GM18508 (cell line): ENCODE measurements around the gene GAS2.
"Not testable (repeated sequence)": the region's sequence is repeated elsewhere in the genome, so short reads cannot be mapped to it uniquely, and the experiment has no call there.

Experiments
- ATAC-seq: cut with Tn5 transposase; IDR thresholded peaks from one replicate; pipeline ENCODE4 v1.9.1; 2021; ENCODE audit warnings: moderate number of reproducible peaks; ENCODE audit not compliant: insufficient read depth, unreplicated experiment

The GAS2 gene

DNA sequence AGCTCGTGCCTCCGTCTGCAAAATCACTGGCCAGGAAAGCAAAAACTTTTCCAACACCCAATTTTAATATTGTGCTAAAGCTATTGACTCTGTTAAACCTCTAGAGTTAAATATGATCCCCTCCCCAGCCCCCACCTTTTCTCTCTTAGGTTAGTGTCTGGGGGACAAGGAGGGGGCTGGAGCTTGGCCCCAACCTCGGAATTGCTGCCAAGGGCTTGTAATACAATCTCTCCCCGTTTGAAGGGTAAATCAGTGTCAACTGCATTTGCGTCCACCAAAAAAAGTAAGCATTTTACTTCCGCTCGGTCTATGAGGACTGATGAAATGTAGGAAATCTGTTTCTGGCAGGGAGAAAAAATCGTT, at the start of gene GAS2:
Gene GAS2 (plus strand): TSS at position 287 of the 363 bp plus-strand sequence. CDS start 8,259 bp downstream, outside the sequence.
- no peak for ATAC-seq

DNA sequence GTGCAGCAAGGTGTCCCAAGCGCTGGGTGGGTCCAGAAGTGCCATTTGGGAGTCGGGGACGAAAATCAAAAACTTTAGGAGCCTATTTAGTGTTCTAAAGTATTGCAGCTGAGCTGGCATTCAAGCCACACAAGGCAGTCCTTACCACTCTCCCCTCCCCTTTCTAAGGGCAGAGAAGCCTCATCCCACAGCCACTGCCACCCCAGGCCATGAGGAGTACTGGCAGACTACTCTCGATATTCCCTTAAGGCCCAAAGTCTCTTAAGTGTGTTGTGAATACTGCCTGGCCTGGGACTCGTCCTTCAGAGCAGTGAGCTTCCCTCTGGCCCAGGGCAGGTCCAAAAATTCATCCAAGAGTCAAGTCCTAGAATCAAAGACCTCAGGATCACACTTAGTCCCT, 48.5 kb upstream of the GAS2 start:
- no peak for ATAC-seq

DNA sequence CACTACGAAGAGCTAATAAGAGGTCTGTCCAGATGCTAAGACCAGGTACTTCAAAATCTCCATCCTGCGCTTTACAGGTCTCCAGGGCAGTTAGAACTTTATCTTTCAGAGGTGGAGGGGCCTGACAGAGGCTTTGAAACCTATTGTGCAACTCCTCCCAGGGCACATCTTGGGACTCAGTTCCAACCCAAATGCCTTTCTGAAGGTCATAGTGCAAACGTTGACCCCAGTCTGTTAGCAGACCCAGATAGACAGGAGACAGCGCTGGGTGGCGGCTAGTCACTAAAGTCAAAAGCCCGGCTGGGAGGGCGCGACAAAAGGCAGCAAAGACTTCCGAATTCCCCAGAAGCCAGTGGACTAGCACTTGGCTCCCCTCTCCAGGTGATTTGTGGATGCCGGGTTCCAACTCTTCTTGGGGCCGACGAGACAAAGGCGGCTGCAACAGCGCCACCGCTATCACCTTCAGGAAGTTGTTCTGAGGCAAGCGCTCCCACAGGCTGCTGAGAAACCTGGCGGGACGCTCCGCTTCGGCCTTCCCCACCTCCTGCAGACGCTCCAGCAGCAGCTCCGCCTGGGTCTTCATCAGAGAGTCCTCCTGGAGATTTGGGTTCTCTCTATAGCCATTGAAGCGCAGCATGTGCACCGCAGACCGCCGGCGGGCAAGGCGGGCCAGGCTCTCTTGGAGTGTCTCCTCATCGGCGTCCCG, 41.5 kb upstream of the GAS2 start:
- ATAC-seq, result peak; percentile 31

DNA sequence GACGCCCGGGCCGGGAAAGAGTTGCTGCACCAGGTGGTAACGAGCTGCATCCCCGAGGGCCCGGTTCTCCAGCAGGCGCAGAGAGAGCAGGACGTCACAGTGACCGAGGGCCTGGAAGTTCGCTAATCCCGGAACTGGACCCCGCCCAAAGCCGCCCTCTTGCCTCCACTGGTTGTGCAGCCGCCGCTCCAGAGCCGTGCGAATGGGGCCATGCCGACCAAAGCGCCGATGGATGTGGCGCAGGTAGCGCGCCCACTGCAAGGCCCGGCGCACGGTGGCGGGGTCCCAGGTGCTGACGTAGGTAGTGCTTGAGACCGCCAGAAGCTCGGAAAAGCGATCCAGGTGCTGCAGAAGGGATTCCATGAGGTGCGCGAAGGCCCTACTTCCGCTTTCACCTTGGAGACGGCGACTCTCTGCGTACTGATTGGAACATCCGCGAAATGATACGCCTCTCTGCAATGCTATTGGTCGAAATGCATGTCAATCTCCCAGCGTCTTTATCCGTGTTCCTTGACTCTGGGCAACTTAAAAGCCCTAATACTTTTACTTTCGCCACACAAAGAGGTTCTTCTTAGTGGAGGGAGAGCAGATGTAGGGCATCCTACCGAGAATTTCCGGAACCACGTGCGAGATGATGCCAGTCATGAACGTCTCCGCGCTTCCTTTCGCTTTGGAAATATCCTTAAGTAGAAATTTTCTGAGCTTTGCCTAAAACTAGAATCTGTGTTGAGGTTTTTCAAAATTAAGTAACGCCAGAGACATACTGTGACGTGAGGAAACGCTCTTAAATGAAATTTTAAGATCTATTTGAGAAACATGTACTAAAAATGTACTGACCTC, 40.7 kb upstream of the GAS2 start, which contains the start of gene FANCF:
Gene FANCF (minus strand): TSS at position 376 of the 840 bp plus-strand sequence. CDS start 13 bp downstream, at position 363.
- peak; percentile 95 for ATAC-seq

DNA sequence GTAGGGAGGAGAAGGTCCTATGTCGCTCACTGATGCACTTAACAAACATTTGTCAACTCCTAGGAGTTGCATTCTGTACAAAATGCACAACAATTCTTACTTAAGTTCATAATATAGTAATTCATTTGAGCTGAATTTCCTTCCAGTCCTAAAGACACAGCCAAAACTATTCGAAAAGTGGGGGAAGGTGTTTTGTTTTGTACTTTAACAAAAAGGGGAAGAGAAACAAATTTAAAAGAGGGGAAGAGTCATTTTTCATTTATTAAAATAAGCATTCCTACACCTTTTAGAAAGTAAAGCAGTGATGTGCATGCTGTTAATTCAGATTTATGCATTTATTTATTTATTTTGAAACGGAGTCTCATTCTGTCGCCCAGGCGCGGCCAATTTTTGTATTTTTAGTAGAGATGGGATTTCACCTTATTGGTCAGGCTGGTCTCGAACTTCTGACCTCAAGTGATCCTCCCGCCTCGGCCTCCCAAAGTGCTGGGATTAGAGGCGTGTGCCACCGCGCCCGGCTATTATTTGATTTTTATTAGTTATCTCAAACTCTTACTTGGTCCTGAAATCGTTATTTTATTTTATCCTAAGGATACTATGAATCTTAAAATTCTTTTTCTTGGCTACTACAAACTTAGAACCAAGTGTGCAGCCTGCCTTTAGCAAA, 39.7 kb upstream of the GAS2 start:
- ATAC-seq, result no peak

DNA sequence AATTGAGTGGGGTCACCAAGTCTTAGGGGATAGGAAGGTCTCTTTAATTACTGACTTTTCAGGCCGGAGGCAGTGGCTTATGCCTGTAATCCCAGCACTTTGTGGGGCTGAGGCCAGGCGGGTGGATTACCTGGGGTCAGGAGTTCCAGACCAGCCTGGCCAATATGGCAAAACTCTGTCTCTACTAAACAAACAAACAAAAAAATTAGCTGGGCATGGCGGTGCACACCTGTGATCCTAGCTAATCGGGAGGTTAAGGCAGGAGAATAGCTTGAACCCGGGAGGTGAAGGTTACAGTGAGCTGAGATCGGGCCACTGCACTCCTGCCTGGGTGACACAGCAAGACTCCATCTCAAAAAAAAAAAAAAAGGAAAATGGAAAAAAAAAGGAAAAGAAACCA, 39.0 kb upstream of the GAS2 start:
- ATAC-seq, result no peak

DNA sequence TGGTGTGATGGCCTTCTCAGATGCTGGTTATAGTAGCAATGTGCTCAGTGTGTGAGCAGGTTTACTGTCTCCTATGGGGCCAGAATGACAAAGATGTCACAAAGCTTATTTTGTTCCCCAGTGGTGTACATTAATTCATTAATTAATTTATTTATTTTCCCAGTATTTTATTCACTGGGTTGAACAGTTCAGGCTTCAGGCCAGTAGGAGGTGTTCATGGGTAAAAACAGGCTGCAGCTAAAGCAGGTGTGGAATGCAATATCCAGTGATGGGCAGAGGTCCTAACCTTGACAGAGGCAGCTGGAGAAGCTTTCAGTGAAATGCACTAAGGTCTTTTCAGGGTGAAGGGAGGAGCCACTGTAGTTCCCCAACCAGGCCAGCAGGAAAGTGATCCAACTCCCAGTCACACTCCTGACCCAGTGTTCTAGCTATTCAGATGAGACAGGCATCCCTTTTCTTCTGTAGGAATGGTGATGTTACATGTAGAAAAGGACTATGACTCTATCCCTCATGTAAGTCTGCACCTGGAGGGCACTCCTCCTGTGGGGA, 33.0 kb upstream of the GAS2 start:
- ATAC-seq, result no peak

DNA sequence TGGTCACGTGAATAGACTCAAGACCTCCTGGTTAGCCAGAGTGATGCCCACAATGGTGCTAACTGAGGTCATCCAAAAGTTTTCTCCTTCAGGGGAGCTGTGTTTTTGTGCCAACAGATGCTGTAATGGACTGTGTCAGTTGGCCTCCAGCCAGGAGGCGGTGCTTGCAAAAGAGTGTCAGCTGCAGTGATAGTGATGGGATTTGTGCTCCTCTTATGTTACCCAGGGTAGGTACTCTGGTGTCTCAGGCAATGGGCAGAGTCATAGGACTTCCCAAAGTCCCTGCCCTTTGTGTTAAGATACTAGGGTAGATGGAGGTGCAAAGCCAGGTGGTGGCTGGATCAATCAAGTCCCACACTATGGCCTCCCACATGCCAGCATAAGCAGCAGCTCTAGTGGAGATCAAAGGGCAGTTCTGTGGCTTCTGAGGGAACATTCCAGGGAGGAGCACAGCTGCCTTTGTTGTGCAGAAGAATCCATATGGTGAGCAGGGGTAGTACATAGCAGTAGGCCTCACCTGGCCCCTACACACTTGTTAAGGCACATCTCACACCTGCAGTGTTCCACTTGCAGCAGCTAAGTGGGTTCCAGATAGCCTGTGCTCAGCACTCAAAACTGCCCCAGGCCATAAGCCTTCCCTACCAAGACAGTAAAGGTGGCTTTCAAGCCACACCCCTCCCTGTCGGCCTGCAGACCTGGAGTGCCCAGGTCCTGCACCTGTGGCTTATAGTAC, 31.3 kb upstream of the GAS2 start:
- ATAC-seq, result no peak

DNA sequence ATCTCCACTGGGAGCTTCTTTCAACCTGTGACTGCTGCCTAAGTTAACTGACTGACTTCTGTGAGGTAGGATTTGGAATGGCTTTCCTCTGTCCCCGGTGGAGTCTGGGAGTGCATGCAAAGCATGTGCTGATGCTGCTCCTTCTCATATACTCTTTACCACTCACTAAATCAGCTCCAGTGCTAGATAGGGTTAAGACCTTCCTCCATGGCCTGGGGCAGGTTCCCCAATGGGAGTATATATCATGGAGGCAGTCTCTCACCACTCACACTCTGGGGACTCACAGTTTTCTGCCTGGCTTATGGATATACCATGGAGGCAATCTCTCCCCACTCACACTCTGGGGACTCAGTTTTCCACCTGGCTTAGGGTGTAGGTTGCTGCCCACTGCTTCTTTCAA, 30.7 kb upstream of the GAS2 start:
- no peak for ATAC-seq

DNA sequence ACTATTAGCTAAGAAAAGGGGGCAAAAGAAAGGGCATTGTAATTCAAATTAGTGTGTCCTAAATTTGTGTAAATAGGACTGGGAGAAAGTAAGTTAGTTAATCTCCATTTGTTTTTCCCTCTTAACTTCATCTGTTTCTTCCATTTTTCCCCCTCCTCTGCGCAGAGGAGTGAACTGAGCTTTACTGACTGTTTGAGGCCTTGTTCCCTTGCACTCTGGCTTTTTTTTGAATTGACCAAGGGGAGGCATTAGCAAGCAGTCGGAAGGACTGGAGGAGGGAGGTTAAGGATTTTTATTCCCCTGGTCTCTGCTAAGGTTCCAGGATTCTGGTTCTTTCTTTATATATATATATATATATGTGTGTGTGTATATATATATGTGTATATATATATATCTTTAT, 25.5 kb upstream of the GAS2 start:
- ATAC-seq, result no peak

DNA sequence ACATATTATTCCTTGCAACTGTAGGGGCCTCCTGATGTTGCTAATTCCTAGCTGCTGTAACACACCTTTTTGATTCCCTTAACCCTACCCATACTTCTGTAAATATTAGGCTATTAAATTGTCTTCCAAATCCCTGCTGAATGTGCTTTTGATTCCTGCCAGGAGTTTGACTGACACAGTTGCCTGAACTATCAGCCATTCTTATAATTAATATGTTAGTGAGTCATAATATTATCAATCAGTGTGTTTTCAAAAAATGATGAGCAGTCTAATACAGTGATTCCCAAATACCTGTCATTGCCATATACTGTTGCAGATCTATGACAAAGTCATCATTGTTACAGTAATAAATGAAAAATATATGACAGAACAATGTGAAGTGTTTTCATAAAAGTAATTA, 24.9 kb upstream of the GAS2 start:
- no peak for ATAC-seq

DNA sequence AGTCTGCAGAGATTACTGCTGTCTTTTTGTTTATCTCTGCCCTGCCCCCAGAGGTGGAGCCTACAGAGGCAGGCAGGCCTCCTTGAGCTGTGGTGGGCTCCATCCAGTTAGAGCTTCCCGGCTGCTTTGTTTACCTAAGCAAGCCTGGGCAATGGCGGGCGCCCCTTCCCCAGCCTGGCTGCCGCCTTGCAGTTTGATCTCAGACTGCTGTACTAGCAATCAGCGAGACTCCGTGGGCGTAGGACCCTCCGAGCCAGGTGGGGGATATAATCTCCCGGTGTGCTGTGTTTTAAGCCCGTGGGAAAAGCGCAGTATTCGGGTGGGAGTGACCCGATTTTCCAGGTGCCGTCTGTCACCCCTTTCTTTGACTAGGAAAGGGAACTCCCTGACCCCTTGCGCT, 14.1 kb upstream of the GAS2 start:
- not testable (repeated sequence) for ATAC-seq

DNA sequence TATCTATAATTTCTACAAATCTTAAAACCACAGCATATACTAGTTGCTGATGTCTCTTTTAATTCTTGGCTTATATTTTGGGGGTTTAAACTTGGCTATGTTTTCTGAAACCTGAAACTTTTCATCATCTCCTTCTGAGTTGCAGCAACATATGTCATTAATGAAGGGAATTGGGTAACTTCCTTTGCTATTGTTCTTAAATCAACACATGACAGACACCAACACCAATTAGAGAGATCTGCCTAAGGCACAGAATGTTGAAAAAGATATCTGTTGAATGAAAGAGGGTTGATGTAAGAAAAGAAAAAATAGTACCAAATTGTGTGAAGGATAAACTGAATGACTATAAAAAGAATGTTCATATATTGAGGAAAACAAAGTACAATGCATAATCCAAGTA, 10.3 kb upstream of the GAS2 start:
- ATAC-seq, result no peak

DNA sequence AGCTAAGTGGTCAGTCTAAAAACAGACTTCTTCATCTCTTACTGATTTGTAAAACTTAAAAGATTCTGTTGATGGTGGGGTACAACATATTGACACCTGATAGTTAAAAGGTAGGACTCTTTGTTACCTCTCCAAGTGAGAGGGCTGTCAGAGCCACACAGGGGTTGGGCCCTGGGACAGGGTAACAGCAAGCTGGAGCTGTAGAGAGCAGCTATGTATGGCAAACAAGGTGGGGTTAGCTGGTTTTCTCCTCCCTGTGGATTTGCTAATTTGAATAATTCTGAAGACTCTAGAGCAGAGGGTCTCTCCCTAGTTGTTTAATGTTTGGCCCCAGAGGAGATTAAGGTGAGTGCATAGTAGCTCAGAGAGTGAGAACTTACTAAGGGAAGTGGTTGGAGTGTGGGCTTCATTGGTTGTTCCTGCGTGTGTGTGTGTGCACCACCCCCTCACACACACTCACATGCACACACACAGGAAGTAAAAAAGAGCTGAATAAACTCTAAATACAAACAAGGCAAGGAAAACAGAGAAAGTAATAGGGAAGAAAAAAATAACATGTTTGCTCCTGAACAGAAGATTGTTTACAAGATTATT, 9.2 kb upstream of the GAS2 start:
- peak; percentile 89 for ATAC-seq

DNA sequence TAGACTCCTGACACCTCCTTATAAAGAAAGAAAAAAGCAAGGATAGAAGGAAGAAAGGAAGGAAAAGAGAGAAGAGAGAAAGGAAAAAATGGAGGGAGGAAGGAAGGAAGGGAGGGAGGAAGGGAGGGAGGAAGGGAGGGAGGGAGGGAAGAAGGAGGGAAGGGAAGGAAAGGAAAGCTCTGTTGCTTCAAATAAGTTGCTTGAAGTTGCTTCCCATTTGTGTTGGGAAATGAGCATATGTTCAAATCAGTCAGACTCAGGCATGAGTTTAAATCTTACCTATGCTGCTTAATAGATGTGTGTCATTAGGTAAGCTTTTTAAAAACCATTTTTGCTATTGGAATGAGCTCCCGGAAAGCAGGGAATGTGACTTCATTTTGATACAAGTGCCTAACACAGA, 6.6 kb upstream of the GAS2 start:
- no peak for ATAC-seq

DNA sequence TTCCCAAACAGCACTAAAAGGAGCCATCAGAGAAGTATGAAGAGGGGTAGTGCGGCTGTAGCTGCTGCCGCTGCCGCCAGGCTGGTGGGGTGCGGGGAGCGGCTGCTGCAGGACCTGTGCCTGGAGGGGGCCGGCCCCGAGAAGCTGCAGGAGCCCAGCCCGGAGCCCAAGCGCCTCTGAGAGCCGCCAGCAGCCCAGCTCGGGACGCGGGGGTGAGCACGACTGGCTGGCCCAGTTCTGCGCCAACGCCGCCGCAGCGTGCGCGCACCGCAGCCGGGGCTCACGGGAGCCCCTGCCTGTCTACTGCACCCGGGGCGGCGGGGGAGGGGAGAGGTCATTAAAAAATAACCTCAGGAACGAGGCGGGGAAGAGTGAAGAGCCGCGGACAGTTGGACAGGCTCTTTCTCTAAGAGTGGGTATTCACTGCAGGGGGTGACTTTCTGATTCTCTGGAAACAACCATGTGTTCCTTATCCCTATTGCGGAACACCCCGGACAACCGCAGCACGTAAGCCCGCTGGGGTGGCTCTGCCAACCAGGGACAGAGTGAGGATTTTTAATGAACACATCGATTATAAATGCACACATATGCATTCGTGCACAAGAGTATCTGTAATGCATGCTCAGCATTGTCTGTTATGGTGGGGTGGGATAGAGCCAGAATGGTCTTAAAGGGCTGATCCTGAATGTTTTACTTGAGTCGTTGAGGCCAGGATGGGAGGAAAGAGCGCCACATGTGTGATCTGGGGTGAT, 453 bp downstream of the GAS2 start:
- no peak for ATAC-seq

DNA sequence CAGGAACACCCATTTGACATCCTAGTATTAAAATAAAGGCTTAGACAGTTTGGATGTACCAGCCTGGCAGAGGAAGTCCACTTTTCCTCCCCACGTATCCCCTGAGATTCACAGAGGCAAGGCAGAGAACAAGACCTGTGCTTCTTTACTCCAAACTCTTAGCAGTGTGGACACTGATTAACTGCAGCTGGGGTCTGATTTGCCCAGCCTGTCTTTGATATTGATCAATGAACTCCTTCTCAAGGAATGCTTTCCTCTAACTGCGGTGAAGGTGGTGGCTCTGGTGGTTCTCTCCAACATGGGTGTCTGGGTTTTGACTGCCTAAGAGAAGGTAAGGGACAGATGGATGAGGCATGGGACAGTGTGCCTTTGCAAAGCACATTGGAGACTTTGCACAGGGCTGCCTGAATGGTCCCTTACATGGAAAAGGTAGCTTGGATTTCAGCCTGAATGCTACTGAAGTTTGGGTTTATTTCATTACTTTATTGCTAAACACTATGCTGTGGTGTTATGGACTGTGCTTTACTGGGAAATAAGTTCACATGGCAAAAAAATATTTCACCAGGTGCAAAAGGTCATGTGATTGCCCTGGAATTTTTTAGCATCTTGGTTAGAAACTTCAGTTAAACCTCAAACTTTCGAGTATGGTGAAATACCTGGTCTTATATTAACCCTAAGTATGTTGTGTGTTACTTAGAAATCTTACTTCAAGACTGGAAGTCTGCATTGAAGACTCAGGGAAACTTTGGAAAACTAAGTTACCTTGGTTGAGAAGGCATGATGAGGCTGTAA, 1.8 kb downstream of the GAS2 start:
- ATAC-seq, result no peak

DNA sequence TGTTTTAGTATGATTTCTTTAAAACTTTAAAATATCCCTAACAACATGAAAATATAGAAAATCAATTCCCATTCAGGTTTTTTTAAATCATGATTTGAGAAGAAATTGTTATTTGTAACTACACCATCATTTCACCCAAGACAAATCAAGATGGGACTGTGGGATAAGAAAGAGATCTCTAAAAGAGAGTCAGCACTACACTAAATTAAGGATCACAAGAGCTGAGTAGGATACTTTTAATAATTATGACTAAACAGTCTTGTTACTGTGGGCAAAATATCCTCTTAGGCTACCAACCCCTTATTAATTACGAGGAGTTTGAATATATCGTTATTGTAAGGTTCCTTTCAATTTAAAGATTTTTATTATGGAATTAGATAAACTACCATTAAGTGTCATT, 3.0 kb downstream of the GAS2 start:
- ATAC-seq, result no peak
